Testis (tissue), 3 donors: ENCODE results near the gene SAP30BP. TPM values are rescaled to one million over a fixed set of nuclear protein-coding genes. Genes with fewer than 3 reads are reported as not detected.

Source experiments
- DNase-seq: peaks from one replicate; pipeline ENCODE4 v3.0.0-alpha.2; 2019
- H3K27ac ChIP-seq, 2 donors: fragments of 200-600 bp; sonication (generic); one replicate each; pipeline ENCODE4 v1.5.1; 2019
- H3K27me3 ChIP-seq: fragments of 200-600 bp; sonication (generic); one replicate; pipeline ENCODE4 v1.5.1; 2019
- H3K36me3 ChIP-seq: fragments of 200-600 bp; sonication (generic); one replicate; pipeline ENCODE4 v1.5.1; 2017; ENCODE audit warnings: low read depth; ENCODE audit errors: missing control alignments
- H3K4me1 ChIP-seq: fragments of 200-600 bp; sonication (generic); one replicate; pipeline ENCODE4 v1.5.1; 2019
- H3K4me3 ChIP-seq, 2 donors: fragments of 200-600 bp; sonication (generic); one replicate each; pipeline ENCODE4 v1.5.1; 2017 to 2019
- H3K9me3 ChIP-seq: fragments of 200-600 bp; sonication (generic); one replicate; pipeline ENCODE4 v1.5.1; 2017
- CTCF ChIP-seq, 3 experiments: fragments of 450-650 bp in 2 of 3; fragments of 200-600 bp in 1 of 3; sonication (generic) in 1 of 3; IDR thresholded peaks; one replicate each; pipeline ENCODE4 v1.5.1; 2016 to 2019; ENCODE audit warnings: antibody characterized with exemption in 3 of 3, mild to moderate bottlenecking in 2 of 3, moderate library complexity in 1 of 3
- POLR2A ChIP-seq: fragments of 450-650 bp; IDR thresholded peaks from one replicate; pipeline ENCODE4 v1.6.1; 2017; ENCODE audit warnings: antibody characterized with exemption, mild to moderate bottlenecking, moderate library complexity
- WGBS, 2 donors: methylation state at CpG; one replicate each; pipeline ENCODE4 v1.1.5; 2018; 5-methylcytosine and 5-hydroxymethylcytosine counted together
- intact Hi-C: fragments of 100-400 bp; cut with DNase I; formaldehyde crosslinking; loops from one replicate; pipeline ENCODE4 v1.15.1; 2023; ENCODE audit warnings: low total_unique reads
- polyA plus RNA-seq: library from polyadenylated mRNA; stranded (reverse); fragments of 350-450 nt; fragmentation: Illumina TruSeq; extraction: RNeasy Lipid Tissue Mini Kit (QIAGEN cat#74804); gene quantifications from one replicate; pipeline ENCODE4 v1.2.3, GENCODE V29; 2014; ENCODE audit warnings: low read depth, low replicate concordance; ENCODE audit not compliant: insufficient read depth
- total RNA-seq, 2 donors: library from RNA; depleted of rRNA; stranded (reverse); fragments of >200 nt; gene quantifications; one replicate each; pipeline ENCODE4 v1.2.3, GENCODE V29; 2016

The SAP30BP gene
- total and polyA plus RNA-seq, 3 donors from 2014 or later: 78.4 to 95.9 (median 86.9) TPM

- WGBS, 2 donors: 7% methylated on average over 39 of the region's 76 CpGs; no CpG with 5 or more reads in 1 of the 2 donors
- H3K9me3 ChIP-seq: no peaks in the 10 kb centered on the region
- H3K4me3 ChIP-seq: peak overlapping the region; percentile 48 to 50
- DNase-seq: peak; percentile 69
- TF ChIP-seq CTCF (IDR thresholded peaks at IDR 0.05) (peak; percentile 31 to 67 (median 65)), POLR2A (no peak)
- H3K4me1 ChIP-seq: peaks cover 22% of the 10 kb centered on the region
- H3K27ac ChIP-seq: peak overlapping the region; percentile 27 to 63
- H3K27me3 ChIP-seq: no peaks in the 10 kb centered on the region
- intact Hi-C loops: no loop called here
- no peaks in the 10 kb centered on the region for H3K36me3 ChIP-seq
These were observed 86.6 kb downstream of the SAP30BP start for GRCh38 chr17:75753514-75754377.

- peak overlapping the region in 1 of 2 donors; percentile 63 for H3K27ac ChIP-seq
- H3K36me3 ChIP-seq: no peaks in the 10 kb centered on the region
- intact Hi-C loops: no loop called here
- DNase-seq: no peak
- H3K4me3 ChIP-seq: no peak overlapping the region
- H3K4me1 ChIP-seq: peaks cover 19% of the 10 kb centered on the region
- no peaks in the 10 kb centered on the region for H3K27me3 ChIP-seq
- H3K9me3 ChIP-seq: no peaks in the 10 kb centered on the region
- 66 to 77% methylated on average over 20 to 27 of the region's 27 CpGs for WGBS, 2 donors
- no peak for TF ChIP-seq CTCF (IDR thresholded peaks at IDR 0.05)
- no peak for TF ChIP-seq POLR2A
These were observed 87.5 kb downstream of the SAP30BP start for GRCh38 chr17:75754378-75755204.

DNA sequence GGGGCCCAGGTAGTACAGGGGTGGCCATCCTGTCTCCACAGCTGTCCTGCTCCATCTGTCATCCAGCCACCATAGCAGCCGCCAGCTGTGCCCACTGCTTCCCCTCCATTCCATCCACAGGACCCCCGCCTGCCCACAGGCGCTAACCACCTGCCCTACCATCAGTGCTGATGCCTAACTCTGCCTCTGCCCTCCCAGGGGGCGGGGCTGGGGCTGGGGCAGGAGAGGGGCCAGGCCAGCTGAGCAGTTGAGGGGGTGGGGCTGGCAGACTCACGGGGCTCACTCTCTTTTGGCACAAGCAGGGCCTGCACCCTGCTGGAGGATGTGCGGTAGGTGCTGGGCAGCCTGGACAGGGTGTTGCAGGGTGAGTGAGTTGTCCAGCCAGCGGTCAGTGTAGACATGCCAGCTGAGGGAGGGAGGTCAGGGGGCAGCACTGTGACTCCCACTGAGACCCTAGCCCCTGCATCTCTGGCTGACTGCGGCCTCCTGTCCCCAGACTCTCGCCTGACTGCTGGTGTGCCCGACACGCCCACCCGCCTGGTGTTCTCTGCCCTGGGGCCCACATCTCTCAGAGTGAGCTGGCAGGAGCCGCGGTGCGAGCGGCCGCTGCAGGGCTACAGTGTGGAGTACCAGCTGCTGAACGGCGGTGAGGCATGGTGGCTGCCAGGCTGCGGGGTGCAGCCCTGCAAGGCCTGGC, 88.2 kb downstream of the SAP30BP start:
- TF ChIP-seq CTCF (IDR thresholded peaks at IDR 0.05) (no peak), POLR2A (no peak)
- Histone ChIP-seq H3K4me3 (no peak overlapping the region), H3K4me1 (peaks cover 18% of the 10 kb centered on the region), H3K9me3 (no peaks in the 10 kb centered on the region), H3K27ac (no peak overlapping the region), H3K27me3 (no peaks in the 10 kb centered on the region), H3K36me3 (no peaks in the 10 kb centered on the region)
- DNase-seq: no peak
- intact Hi-C loops: no loop called here
- WGBS, 2 donors: 82 to 93% methylated on average over 15 to 19 of the region's 20 CpGs

- no peak for TF ChIP-seq POLR2A
- TF ChIP-seq CTCF (IDR thresholded peaks at IDR 0.05): no peak
- intact Hi-C loops: no loop called here
- H3K36me3 ChIP-seq: no peaks in the 10 kb centered on the region
- H3K4me3 ChIP-seq: no peak overlapping the region
- H3K4me1 ChIP-seq: peaks cover 17% of the 10 kb centered on the region
- no peaks in the 10 kb centered on the region for H3K27me3 ChIP-seq
- no peak for DNase-seq
- WGBS, 2 donors: 100% methylated on average over 2 of the region's 2 CpGs; no CpG with 5 or more reads in 1 of the 2 donors
- no peak overlapping the region for H3K27ac ChIP-seq
- H3K9me3 ChIP-seq: no peaks in the 10 kb centered on the region
These were observed 88.9 kb downstream of the SAP30BP start for GRCh38 chr17:75755990-75756389.
